PC-3 (cell line): ENCODE results near the gene ZNF705A. TPM values are rescaled to one million over a fixed set of nuclear protein-coding genes. Genes with fewer than 3 reads are reported as not detected.
"Not testable (repeated sequence)": the region's sequence is repeated elsewhere in the genome, so short reads cannot be mapped to it uniquely, and the experiment has no call there.

Experiments
- ATAC-seq: fragments of 200-7000 bp; cut with Tn5 transposase; 2 replicates; pipeline ENCODE4 v1.9.1; 2020; ENCODE audit warnings: mild to moderate bottlenecking, moderate library complexity
- BruUV-seq: library from RNA; stranded (reverse); fragments of 400-500 nt; replicated peaks from 2 replicates; lab custom pipeline; 2021; lab: Mats Ljungman, UMichigan
- CTCF ChIA-PET: fragments of 300-600 bp; sonication (Branson Sonifier 250); formaldehyde crosslinking; loops from one replicate; lab custom pipeline; 2022; ENCODE audit warnings: antibody characterized with exemption; lab: Charles Lee
- POLR2A ChIA-PET: fragments of 300-600 bp; sonication (Branson Sonifier 250); formaldehyde crosslinking; loops from one replicate; lab custom pipeline; 2022; ENCODE audit warnings: antibody characterized with exemption; ENCODE audit not compliant: unreplicated experiment; lab: Charles Lee
- DNase-seq: peaks from one replicate; pipeline ENCODE4 v3.0.0-alpha.2; 2015
- H2AFZ ChIP-seq: fragments of 300-600 bp; sonication (generic); 2 replicates; pipeline ENCODE4 v1.6.0; 2016; ENCODE audit warnings: antibody characterized with exemption, low read length
- H3F3A ChIP-seq: fragments of 300-600 bp; sonication (generic); one replicate; pipeline ENCODE4 v1.6.0; 2017; ENCODE audit warnings: antibody characterized with exemption, low read length, control low read depth, mild to moderate bottlenecking; ENCODE audit not compliant: unreplicated experiment
- H3K27ac ChIP-seq: fragments of 300-600 bp; sonication (generic); 2 replicates; pipeline ENCODE4 v1.5.1; 2016; ENCODE audit warnings: mild to moderate bottlenecking, low read length
- H3K27me3 ChIP-seq: fragments of 300-600 bp; sonication (generic); 2 replicates; pipeline ENCODE4 v1.6.1; 2016; ENCODE audit warnings: low read length, mixed read lengths
- H3K36me3 ChIP-seq: fragments of 300-600 bp; sonication (generic); 2 replicates; pipeline ENCODE4 v1.6.1; 2016; ENCODE audit warnings: low read depth, mixed run types, low read length, mixed read lengths
- H3K4me1 ChIP-seq: fragments of 300-600 bp; sonication (generic); 2 replicates; pipeline ENCODE4 v1.5.1; 2016; ENCODE audit warnings: low read length; ENCODE audit not compliant: insufficient read depth
- H3K4me2 ChIP-seq: fragments of 300-600 bp; sonication (generic); 2 replicates; pipeline ENCODE4 v1.6.0; 2016; ENCODE audit warnings: low read length
- H3K4me3 ChIP-seq: fragments of 300-600 bp; sonication (generic); 2 replicates; pipeline ENCODE4 v1.5.1; 2016; ENCODE audit warnings: mild to moderate bottlenecking, low read length, mixed read lengths
- H3K79me2 ChIP-seq: fragments of 300-600 bp; sonication (generic); 2 replicates; pipeline ENCODE4 v1.6.1; 2017; ENCODE audit warnings: low read length, mixed read lengths
- H3K9ac ChIP-seq: fragments of 300-600 bp; sonication (generic); 2 replicates; pipeline ENCODE4 v1.6.0; 2016; ENCODE audit warnings: mild to moderate bottlenecking, low read length
- H3K9me2 ChIP-seq: fragments of 300-600 bp; sonication (generic); replicated peaks from 2 replicates; pipeline ENCODE4 v1.6.1; 2016; ENCODE audit warnings: mixed run types, low read length, mixed read lengths
- H3K9me3 ChIP-seq: fragments of 300-600 bp; sonication (generic); 2 replicates; pipeline ENCODE4 v1.6.1; 2016; ENCODE audit warnings: low read length, mixed read lengths
- H4K20me1 ChIP-seq: fragments of 300-600 bp; sonication (generic); 2 replicates; pipeline ENCODE4 v1.6.1; 2016; ENCODE audit warnings: low read length, mixed read lengths
- EZH2 ChIP-seq: fragments of 300-600 bp; sonication (generic); IDR thresholded peaks from one replicate; pipeline ENCODE4 v1.6.1; 2017; ENCODE audit warnings: antibody characterized with exemption, mild to moderate bottlenecking, low read length; ENCODE audit not compliant: unreplicated experiment
- EZH2phosphoT487 ChIP-seq: fragments of 300-600 bp; sonication (generic); IDR thresholded peaks from 2 replicates; pipeline ENCODE4 v1.6.1; 2018; ENCODE audit warnings: mild to moderate bottlenecking, antibody characterized with exemption, low read length, borderline replicate concordance
- intact Hi-C: fragments of 100-400 bp; cut with micrococcal nuclease; formaldehyde crosslinking; loops from 2 replicates; pipeline ENCODE4 v1.9.0; 2023
- total RNA-seq: library from RNA; depleted of rRNA; stranded (reverse); fragments of >200 nt; gene quantifications from 2 replicates; pipeline ENCODE4 v1.2.3, GENCODE V29; 2014
- TF ChIP-seq, protein P1 (sequence below): fragments of 300-600 bp; sonication (generic); conservative IDR thresholded peaks from 2 replicates; pipeline ENCODE4 v1.5.1; 2017; ENCODE audit warnings: antibody characterized with exemption, low read depth, mild to moderate bottlenecking, low read length

The ZNF705A gene
- total RNA-seq, 1 experiment from 2014 or later = not detected

DNA sequence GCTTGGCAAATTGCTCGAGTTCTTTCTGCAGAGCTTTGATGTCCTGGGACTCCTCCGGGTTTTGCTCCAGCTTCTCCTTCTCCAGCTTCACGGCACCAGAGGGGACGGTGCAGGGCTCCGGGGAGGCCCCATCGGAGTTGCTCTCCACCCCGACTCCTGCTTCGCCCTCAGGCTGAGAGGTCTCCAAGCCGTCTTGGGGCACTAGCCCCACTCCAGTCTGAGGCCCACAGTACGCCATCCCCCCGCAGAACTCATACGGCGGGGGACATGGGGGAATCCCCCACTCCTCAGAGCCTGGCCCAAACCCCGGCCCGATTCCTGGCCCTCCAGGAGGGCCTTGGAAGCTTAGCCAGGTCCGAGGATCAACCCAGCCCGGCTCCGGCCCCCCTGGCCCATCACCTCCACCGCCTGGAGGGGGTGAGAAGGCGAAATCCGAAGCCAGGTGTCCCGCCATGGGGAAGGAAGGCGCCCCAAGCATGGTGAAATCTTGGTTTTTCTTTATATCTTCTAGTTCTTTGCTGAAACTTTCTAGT is 22.4 kb upstream of the ZNF705A start:
- H3K4me2 ChIP-seq, H3K9ac ChIP-seq, H2AFZ ChIP-seq, H3K79me2 ChIP-seq, POLR2A ChIA-PET, intact Hi-C loops, H3K27ac ChIP-seq, BruUV-seq, CTCF ChIA-PET, H3K9me2 ChIP-seq, H3F3A ChIP-seq, H3K4me3 ChIP-seq, H3K4me1 ChIP-seq, H3K27me3 ChIP-seq, H3K36me3 ChIP-seq, ATAC-seq, DNase-seq, H3K9me3 ChIP-seq, H4K20me1 ChIP-seq: not testable (repeated sequence)

GRCh38 chr12:8141647-8142046 is 15.2 kb upstream of the ZNF705A start:
- intact Hi-C loops, H2AFZ ChIP-seq, H3K27me3 ChIP-seq, POLR2A ChIA-PET, ATAC-seq, H3K4me2 ChIP-seq, H3K9ac ChIP-seq, CTCF ChIA-PET, H4K20me1 ChIP-seq, H3K27ac ChIP-seq, H3K79me2 ChIP-seq, BruUV-seq, H3K9me3 ChIP-seq, H3K4me3 ChIP-seq, H3K4me1 ChIP-seq, H3K36me3 ChIP-seq, DNase-seq, H3F3A ChIP-seq, H3K9me2 ChIP-seq: not testable (repeated sequence)

- ATAC-seq = no peak
- DNase-seq = no peak
- Histone ChIP-seq H4K20me1 (no peaks in the 10 kb centered on the region), H2AFZ (no peak overlapping the region), H3K4me3 (no peak overlapping the region), H3K27me3 (no peaks in the 10 kb centered on the region), H3F3A (no peaks in the 10 kb centered on the region), H3K9ac (no peak overlapping the region), H3K4me1 (no peaks in the 10 kb centered on the region), H3K9me2 (no peaks in the 10 kb centered on the region), H3K27ac (no peak overlapping the region), H3K9me3 (no peaks in the 10 kb centered on the region), H3K36me3 (no peaks in the 10 kb centered on the region), H3K79me2 (no peaks in the 10 kb centered on the region), H3K4me2 (no peak overlapping the region)
- TF ChIP-seq EZH2 (no peak), EZH2phosphoT487 (no peak)
- TF ChIP-seq, protein P1, sequence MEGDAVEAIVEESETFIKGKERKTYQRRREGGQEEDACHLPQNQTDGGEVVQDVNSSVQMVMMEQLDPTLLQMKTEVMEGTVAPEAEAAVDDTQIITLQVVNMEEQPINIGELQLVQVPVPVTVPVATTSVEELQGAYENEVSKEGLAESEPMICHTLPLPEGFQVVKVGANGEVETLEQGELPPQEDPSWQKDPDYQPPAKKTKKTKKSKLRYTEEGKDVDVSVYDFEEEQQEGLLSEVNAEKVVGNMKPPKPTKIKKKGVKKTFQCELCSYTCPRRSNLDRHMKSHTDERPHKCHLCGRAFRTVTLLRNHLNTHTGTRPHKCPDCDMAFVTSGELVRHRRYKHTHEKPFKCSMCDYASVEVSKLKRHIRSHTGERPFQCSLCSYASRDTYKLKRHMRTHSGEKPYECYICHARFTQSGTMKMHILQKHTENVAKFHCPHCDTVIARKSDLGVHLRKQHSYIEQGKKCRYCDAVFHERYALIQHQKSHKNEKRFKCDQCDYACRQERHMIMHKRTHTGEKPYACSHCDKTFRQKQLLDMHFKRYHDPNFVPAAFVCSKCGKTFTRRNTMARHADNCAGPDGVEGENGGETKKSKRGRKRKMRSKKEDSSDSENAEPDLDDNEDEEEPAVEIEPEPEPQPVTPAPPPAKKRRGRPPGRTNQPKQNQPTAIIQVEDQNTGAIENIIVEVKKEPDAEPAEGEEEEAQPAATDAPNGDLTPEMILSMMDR = no peak
- ChIA-PET CTCF (no interaction called here), POLR2A (no interaction called here)
- intact Hi-C loops = no loop called here
- BruUV-seq = no TSS peak
Measured at GRCh38 chr12:8143261-8143660, 13.6 kb upstream of the ZNF705A start.
